IPS-11a (cell line): ENCODE measurements around the gene TCF7L1.

ENCODE experiments used
- H3K4me3 ChIP-seq: one replicate; pipeline ENCODE4 v1.5.1; 2013; ENCODE audit warnings: low read depth, low read length, control low read depth

The TCF7L1 gene

DNA sequence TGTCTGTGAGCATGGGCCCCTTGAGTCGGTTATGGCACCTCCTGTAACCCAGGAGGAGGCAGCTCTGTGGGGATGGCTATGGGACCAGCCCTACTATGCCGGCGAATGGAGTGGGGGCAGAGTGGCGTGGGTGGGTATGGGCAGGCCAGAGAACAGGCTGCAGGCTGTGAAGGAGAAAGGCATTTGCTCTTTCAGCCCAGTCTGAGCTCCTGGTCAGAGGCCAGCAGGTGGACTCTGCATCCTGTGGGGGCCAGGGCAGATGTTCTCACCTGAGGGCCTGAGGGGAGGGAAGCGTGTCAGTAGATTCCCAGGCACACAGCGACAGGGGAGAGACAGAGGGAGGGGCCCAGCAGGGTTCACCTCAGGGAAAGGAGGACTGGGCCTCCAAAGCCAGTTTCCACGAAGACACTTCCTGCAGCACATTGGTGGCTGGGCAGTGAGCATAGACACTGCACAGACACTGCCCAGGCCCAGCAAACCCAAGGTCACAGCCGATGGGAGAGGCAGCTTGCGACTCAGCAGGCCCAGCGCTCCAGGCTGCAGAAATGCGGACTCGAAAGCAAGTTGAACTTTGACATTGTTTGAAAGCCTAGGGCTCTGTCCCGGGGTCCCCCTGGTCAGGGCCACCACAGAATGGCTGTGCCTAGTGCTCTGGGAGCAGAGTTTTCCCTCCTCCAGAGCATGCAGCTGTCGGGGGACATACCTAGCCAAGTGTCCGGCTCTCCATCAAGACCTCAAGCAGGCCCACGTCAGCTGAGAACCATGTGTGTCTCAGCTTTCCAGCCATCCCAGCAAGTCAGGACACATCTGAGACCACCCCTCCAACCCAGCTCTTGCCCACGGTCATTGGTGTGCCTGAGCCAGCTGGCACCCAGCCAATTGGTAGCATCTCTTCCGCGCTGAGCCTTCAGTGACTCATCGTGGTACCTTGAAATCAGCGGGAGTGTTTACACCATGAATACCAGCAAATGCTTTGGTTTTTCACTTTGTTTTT lies 140.8 kb downstream of the TCF7L1 start:
- no peak overlapping the region for H3K4me3 ChIP-seq

DNA sequence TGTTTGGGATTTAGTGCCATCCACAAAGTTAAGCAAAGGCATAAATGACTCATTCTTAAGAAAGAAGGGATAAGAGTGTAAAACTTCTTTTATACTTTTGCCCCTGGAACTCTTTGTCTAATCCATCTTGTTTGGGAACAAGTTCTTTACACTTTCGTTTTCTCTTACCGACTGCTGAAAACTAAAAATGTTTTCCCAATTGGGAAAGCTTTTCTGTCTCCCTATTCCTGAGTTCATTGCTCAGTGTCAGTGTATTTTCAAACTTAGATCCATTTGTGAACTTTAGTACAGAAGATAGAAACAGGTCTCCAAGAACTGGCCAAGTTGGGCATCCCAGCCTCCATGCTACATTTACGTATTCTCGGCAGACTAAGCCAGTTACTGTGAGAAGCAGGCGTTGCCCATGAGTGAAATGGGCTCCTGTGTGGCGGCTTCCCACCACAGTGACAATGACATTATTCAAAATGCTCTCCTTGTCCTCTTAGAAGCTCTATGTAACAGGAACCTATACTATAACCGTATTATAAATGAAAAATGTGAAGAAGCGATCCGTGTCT lies 142.9 kb downstream of the TCF7L1 start:
- no peak overlapping the region for H3K4me3 ChIP-seq

DNA sequence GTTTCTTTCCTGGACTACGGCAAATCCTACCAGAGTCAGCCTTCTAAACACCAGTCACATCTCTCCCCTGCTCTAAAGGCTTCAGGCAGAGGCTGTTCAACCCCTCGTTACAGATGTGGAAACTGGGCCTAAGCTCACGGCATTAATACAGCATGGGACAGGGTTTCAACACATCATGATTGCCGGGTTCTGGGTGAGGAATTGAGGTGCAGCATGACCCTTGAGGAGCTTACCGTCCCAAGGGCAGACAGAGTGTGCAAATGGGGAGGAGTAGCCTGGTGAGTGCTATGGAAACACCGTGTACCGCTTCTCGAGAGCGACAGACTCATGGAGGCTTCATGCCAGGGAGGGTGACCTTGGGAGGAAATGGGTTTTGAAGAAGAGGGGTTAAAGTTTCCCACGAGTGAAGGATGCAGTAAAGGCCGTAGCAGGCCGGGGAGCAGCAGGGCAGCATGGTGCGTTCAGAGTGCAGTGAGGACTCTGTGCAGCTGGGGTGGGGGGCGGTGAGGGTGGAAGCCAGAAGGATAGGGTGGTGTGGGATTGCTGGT lies 143.5 kb downstream of the TCF7L1 start:
- no peak overlapping the region for H3K4me3 ChIP-seq

DNA sequence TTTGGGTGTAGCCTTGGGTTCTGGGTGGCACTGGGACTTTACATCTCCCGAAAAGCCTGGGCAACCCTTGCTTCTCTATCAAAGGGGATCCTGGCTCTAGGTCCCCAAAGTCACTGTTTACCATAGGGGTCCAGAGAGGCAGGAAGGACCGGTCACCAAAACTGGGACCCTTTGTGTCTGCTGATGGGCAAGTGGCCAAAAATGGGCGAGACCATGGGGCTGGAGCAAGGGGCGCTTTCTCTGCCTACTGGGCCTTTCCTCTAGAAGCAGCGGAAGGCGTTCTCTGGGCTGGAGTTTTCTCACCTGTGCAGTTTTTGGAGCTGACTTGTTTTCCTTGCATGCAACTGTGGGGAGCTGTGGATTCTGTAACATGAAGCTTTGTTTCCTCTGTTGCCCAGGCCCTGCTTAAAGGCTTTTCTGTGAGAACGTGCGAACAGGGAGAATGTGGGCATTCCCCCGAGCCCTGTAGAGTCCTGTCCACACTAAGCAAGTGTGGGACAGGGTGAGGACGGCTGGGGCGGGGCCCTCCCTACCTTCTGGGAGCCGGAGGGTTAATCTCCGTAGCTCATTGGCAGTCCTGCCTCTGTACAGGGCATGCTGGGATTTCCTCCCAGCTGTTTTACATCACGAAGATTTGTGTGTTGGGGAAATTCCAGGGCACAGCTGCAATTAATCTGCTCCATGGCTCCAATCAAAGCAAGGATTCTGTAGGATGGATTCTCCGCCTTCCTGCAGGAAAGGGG lies 144.4 kb downstream of the TCF7L1 start:
- no peak overlapping the region for H3K4me3 ChIP-seq

DNA sequence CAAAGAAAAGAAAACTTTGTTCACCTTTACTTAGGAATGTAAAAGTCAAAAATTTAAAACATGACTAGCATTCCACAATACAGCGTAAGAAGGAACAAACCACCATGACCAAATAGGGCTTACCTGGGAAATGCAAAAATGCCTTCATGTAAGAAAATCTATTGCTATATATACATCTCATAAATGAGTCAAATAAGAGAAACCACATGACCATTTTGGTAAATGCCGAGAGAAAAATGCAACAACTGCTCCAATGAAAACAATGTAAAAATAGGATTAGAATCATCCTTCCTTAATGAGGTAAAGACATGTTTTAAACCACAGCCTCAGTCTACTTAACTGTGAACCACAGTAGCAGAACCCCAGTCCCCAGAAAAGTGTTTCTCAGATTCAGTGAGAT lies 145.2 kb downstream of the TCF7L1 start:
- H3K4me3 ChIP-seq: no peak overlapping the region

DNA sequence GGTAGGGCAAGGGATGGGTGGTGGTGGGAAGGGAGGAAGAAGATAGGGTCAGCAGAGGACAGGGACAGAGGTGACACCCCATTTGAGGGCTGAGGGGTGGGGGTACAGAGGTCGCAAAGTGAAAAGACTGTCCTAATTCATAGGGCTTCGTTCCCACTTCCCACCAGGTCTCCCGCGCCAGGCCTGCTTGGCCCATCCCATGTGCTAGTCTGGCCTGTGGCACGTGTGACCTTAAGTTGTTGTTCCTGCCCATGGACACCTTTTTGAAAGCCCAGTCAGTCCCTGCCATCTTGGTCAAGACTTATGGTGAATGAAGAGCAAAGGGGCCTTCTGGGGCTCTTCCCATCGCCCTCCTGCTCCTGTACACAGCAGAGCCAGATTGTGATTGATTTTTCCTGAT lies 148.4 kb downstream of the TCF7L1 start:
- no peak overlapping the region for H3K4me3 ChIP-seq

DNA sequence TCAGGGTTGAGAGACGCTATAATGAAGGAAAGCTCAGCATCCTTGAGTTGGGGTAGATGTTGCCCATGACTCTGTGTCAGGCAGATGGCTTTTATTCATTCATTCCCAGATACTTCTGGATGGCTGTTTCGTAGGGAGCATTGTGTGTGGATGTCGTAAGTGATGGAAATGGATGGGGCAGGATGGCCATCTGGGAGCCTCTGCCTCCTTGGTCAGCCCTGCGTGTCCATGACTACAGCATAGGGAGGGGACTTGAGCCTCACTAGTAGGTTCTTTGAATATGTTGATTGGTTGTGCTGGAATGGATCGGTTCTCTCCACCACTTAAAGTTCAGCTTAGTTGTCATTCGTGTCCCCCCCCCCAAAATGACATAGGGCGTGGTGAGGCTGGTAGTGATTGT lies 149.7 kb downstream of the TCF7L1 start:
- no peak overlapping the region for H3K4me3 ChIP-seq

DNA sequence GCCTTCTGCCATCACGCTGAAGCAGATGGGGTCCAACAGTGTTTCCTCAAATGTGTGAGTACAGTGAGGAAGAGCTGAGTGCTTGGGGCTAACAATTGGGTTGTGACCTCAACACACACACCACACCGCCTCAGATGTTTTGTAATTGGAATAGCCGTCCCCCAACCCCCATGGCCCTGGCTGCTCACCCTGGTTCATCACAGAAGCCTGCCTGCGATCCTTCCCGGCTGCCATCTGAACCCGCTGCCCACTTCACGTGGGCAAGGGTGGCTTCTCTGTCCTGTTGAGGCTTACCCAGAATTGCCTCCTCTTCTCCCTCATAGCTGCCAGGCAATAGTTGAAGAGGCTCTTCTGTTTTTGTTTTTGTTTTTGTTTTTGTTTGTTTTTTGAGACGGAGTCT lies 150.4 kb downstream of the TCF7L1 start:
- H3K4me3 ChIP-seq: no peak overlapping the region

DNA sequence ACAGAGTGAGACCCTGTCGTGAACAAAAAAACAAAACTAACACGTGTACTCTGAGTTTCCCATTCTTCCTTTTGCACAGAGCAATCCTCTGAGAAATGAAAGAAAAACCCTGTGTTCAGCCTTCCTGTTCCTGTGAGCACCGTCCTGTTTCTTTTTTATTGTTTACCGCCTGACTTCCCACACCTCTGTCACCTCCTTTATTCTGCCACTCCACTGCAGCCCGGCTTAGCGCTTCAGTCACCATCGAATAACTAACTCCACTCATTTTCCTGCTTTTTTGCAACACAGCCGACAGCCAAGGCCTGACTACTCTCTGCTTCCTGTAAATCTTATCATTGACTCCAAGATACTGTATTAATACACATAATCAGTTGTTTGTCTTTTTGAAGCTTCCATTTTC lies 153.7 kb downstream of the TCF7L1 start:
- H3K4me3 ChIP-seq: no peak overlapping the region

DNA sequence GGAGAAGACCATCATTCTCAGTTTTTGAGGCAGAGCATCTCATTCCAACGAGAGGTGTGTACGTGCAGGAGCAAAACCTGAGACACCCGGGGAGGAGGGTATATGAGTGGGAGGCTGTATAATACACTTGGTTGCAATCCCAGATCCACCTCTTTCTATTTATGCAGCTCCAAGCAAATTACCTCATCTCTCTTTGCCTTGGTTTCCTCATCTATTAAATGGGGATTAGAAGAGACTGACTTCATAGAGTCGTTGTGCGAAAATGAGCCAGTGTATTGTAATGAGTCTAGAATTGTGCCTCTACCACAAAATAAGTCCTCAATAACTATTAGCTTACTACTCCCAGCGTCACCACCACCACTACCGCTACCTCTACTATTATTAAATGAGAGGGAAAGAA lies 154.5 kb downstream of the TCF7L1 start:
- no peak overlapping the region for H3K4me3 ChIP-seq

DNA sequence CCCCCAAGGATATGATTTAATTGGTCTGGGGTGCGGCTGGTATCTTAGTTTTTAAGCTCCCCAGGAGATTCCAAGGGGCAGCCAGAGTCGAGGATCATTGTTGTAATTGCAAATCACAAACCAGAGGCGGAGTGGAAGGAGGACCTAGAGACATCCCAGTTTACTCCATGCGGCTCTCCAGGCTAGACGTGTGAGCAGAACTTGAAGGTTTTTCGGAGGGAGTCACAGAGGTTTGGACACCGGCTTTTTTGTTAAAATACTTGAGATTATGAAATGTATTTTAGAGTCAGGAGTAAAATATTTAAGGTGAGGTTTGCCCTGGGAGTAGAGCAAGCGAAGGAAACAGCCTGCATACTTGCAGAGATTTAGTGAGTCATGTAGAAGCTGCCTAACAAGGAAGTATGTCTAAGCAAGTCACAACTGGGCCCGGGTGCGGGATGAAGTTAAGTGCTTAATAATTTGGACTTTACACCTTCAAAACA lies 155.1 kb downstream of the TCF7L1 start:
- no peak overlapping the region for H3K4me3 ChIP-seq

DNA sequence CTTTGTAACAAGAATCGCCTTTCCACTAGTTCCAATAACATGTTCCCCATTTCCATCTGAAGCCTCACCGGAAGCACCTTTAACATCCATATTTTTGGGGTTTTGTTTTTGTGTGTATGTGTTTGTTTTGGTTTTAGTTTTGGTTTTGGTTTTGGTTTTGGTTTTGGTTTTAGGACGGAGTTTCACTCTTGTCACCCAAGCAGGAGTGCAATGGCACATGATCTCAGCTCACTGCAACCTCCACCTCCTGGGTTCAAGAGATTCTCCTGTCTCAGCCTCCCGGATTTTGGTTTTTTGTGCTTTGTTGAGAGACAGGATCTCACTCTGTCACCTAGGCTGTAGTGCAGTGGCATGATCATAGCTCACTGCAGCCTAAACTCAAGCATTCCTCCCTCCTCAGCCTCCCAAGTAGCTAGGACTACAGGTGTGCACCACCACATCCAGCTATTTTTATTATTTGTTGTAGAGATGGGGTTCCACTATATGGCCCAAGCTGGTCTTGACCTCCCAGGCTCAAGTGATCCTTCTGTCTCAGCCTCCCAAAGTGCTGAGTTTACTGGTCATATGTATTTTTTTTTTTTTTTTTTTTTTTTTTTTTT lies 158.3 kb downstream of the TCF7L1 start:
- no peak overlapping the region for H3K4me3 ChIP-seq

DNA sequence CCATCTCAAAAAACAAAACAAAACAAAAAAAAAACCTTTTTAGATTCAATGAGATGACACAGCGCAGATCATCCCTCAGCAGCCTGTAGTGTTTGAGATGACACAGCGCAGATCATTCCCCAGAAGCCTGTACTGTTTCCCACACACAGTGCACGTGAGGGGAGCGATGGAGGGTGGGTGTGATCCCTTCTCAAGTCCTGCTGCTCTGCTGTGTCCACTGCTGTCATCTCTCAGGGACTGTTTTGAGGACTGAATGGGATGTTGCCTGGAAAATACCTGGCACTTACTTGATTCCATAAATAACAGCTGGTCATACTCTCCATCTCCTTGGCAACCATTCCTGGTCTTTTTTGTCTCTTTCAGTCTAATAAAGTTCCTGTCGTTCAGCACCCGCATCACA lies 168.9 kb downstream of the TCF7L1 start:
- no peak overlapping the region for H3K4me3 ChIP-seq

DNA sequence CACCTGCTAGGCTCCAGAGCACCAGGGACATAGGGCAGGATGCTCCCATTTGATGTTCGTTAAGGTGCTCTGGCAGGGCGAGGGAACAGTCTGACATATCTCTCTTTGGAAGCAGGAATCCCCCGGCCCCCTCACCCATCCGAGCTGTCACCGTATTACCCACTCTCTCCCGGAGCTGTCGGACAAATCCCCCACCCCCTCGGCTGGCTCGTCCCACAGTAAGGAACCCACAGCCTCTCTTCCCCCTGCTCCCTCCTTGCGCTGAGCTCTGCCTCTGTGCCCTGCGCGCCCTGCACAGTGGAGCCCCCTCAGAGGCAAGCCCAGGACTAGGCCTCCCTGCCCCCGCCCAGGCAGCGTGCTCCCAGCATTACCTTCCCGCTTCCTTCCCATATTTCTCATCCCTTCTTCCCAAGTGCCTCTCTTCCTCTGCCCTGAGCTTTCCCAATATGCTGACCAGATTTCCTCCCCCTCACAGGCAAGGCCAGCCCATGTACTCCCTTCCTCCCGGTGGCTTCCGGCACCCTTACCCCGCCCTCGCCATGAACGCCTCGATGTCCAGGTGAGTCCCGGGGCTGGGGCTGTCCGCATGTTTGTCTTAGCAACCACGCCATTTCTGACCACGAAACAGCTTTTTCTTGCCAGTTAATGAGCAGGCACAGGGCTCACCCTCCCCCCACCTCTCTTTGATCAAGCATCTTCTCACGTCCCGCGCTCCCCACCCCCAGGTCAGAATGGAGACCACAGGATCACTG lies 170.8 kb downstream of the TCF7L1 start:
- H3K4me3 ChIP-seq: no peak overlapping the region

DNA sequence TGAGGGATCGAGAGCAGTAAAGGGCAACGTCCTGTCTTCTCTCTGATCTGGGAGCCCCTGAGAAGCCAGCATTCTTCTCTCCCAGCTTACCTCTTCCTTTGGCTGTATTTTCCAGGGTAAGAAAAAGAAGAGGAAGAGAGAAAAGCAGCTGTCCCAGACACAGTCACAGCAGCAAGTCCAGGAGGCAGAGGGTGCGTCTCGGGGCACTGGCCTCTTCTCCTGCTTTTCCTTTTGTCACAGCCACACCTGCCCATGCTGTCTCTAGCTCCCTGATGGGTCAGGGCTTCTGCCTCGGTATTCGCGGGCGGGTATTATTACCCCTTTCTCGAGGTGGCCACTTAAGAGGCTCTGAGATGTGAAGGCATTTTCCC lies 174.3 kb downstream of the TCF7L1 start:
- H3K4me3 ChIP-seq: no peak overlapping the region

DNA sequence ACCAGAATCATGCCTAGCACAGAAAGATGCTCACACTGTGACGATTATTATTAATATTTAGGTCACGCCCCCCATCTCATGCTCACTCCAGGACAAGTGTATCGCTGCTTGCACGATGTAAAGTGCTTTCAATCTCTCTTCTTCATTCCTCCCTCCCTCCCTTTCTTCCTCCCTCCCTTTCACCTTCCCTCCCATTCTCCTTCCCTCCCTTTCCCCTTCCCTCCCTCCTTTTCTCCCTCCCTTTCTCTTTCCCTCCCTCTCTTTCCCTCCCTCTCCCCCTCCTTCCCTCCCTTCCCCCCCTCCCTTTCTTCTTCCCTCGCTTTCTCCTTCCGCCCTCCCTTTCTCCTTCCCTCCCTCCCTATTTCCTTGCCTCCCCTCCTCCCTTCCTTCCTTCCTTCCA lies 175.0 kb downstream of the TCF7L1 start:
- no peak overlapping the region for H3K4me3 ChIP-seq

DNA sequence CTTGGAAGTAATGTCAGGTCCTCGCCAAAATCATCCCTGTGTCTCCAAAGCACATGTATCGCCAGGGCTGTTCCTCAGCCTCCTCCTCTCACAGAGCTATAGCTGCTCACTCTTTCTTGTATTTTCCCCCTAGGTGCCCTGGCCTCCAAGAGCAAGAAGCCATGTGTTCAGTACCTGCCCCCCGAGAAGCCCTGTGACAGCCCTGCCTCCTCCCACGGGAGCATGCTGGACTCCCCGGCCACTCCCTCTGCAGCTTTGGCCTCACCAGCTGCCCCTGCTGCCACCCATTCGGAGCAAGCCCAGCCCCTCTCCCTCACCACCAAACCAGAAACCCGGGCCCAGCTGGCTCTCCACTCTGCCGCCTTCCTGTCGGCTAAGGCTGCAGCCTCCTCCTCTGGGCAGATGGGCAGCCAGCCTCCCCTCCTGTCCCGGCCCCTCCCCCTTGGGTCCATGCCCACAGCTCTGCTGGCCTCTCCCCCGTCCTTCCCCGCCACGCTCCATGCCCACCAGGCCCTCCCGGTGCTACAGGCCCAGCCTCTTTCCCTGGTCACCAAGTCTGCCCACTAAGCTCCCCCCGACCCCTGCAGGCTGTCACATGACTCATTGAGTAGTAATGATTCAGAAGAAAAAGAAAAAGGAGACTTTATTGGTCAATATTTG lies 175.8 kb downstream of the TCF7L1 start:
- no peak overlapping the region for H3K4me3 ChIP-seq

DNA sequence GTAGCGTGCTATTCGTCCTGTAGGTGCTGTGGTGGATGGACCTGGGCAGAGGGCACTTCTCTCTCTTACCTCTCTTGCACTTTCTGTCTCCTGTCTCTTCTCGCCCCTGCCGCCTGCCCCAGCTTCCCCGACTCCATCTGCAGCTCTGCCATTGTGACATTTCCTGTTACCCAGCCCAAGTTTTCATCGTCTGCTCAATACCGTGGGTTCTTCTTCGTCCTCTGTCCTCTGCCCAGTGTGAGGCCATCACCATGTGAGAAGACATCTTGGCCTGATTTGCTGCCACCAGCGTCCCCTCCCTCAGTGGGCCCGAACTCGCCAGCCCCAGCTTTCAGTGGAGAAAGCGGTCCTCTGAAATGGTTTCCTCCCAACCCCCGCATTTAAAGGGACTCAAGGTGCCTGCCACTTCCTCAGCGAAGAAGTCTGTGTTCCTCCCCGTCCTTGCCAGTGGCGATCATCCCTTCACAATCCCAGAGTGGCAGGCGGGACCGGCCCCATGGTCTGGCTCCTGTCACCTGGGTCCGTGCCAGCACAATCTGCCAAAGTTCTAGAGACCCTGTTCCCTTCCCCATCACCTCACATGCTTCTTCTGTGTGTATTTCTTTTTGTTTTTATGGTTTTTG lies 176.6 kb downstream of the TCF7L1 start:
- no peak overlapping the region for H3K4me3 ChIP-seq

DNA sequence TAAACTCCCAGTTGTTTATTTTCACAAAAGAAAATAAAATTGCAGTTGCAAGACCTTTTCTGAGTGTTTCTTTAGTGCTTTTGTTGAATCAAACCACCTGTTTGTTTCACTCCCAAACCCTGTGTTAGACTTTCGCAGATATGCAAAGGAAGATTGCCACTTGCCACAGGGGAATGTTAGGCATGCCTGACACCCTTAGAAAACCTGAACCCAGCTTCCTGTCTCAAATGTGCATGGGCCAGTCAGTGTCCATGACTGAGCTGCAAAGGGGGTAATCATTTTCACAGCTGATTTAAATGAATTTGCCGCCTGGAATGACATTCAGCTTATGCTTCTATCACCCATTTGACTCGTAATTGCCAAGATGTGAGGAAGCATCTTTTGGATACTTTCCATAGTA lies 177.1 kb downstream of the TCF7L1 start:
- H3K4me3 ChIP-seq: no peak overlapping the region
